ENCODE data around the gene C1QTNF4. TPM values are rescaled to one million over a fixed set of nuclear protein-coding genes. Genes with fewer than 3 reads are reported as not detected.

The C1QTNF4 gene
- total and polyA plus RNA-seq, 2 of the 4 experiments (the other 2 are of a cell fraction), result 0.12 TPM; not detected in 1

Small RNA genes within 50 kb of the gene (microRNA-seq; reads per million reads assigned to microRNA genes)
- gene RN7SL652P (ENCODE audit: insufficient read depth, insufficient read length), result not detected
- gene RNU5E-10P (ENCODE audit: insufficient read depth, insufficient read length), result not detected

Small RNA genes within 50 kb of the gene (small RNA-seq; reads per million reads assigned to genes)
- 0.04 to 6.6 (median 0.33) reads per million in 5 experiments for gene RN7SL652P
- gene RNU5E-10P, result 0 reads per million in 5 experiments

Other genes with a start within 250 kb of the C1QTNF4 start
- gene MYBPC3, start 241.7 kb downstream of the C1QTNF4 start, total RNA-seq (2012; rRNA removed), result not detected in 2 replicates
- not detected in 2 replicates for gene MYBPC3, start 241.7 kb downstream of the C1QTNF4 start, polyA plus RNA-seq (2012; rRNA removed)
- not detected in 2 replicates for gene SPI1, start 215.9 kb downstream of the C1QTNF4 start, total RNA-seq (2012; rRNA removed)
- gene SPI1, start 215.9 kb downstream of the C1QTNF4 start, polyA plus RNA-seq (2012; rRNA removed), result not detected in 2 replicates
- gene SLC39A13, start 185.8 kb downstream of the C1QTNF4 start, total RNA-seq (2012; rRNA removed), result 29.2 and 32.4 TPM in 2 replicates
- 144 and 164 TPM in 2 replicates for gene SLC39A13, start 185.8 kb downstream of the C1QTNF4 start, polyA plus RNA-seq (2012; rRNA removed)
- gene PSMC3, start 168.0 kb downstream of the C1QTNF4 start, total RNA-seq (2012; rRNA removed), result 238 and 484 TPM in 2 replicates
- 253 TPM in 2 replicates for gene PSMC3, start 168.0 kb downstream of the C1QTNF4 start, polyA plus RNA-seq (2012; rRNA removed)
- gene RAPSN, start 145.3 kb downstream of the C1QTNF4 start, total RNA-seq (2012; rRNA removed), result not detected in 2 replicates
- gene RAPSN, start 145.3 kb downstream of the C1QTNF4 start, polyA plus RNA-seq (2012; rRNA removed), result 0.03 and 0.09 TPM in 2 replicates
- 109 and 135 TPM in 2 replicates for gene CELF1, start 41.3 kb downstream of the C1QTNF4 start, total RNA-seq (2012; rRNA removed)
- 61.6 and 63.3 TPM in 2 replicates for gene CELF1, start 41.3 kb downstream of the C1QTNF4 start, polyA plus RNA-seq (2012; rRNA removed)
- gene PTPMT1, start 28.8 kb downstream of the C1QTNF4 start, total RNA-seq (2012; rRNA removed), result 51.4 and 55.0 TPM in 2 replicates
- gene PTPMT1, start 28.8 kb downstream of the C1QTNF4 start, polyA plus RNA-seq (2012; rRNA removed), result 51.6 and 58.3 TPM in 2 replicates
- 37.2 and 41.6 TPM in 2 replicates for gene KBTBD4, start 15.4 kb downstream of the C1QTNF4 start, total RNA-seq (2012; rRNA removed)
- gene KBTBD4, start 15.4 kb downstream of the C1QTNF4 start, polyA plus RNA-seq (2012; rRNA removed), result 12.2 and 14.9 TPM in 2 replicates
- 77.1 and 79.7 TPM in 2 replicates for gene NDUFS3, start 15.3 kb downstream of the C1QTNF4 start, total RNA-seq (2012; rRNA removed)
- 108 and 114 TPM in 2 replicates for gene NDUFS3, start 15.3 kb downstream of the C1QTNF4 start, polyA plus RNA-seq (2012; rRNA removed)
- gene FAM180B, start 7.7 kb downstream of the C1QTNF4 start, total RNA-seq (2012; rRNA removed), result not detected in 2 replicates
- not detected in 2 replicates for gene FAM180B, start 7.7 kb downstream of the C1QTNF4 start, polyA plus RNA-seq (2012; rRNA removed)
- 163 and 207 TPM in 2 replicates for gene MTCH2, start 48.1 kb upstream of the C1QTNF4 start, total RNA-seq (2012; rRNA removed)
- gene MTCH2, start 48.1 kb upstream of the C1QTNF4 start, polyA plus RNA-seq (2012; rRNA removed), result 103 and 115 TPM in 2 replicates
- gene AGBL2, start 121.0 kb upstream of the C1QTNF4 start, total RNA-seq (2012; rRNA removed), result 0.36 and 0.56 TPM in 2 replicates
- 1.2 and 1.5 TPM in 2 replicates for gene AGBL2, start 121.0 kb upstream of the C1QTNF4 start, polyA plus RNA-seq (2012; rRNA removed)
- 22.9 and 31.9 TPM in 2 replicates for gene FNBP4, start 172.9 kb upstream of the C1QTNF4 start, total RNA-seq (2012; rRNA removed)
- 70.5 and 78.4 TPM in 2 replicates for gene FNBP4, start 172.9 kb upstream of the C1QTNF4 start, polyA plus RNA-seq (2012; rRNA removed)